Measurements from ENCODE around the gene ATRN.
"Not testable (repeated sequence)": the region's sequence is repeated elsewhere in the genome, so short reads cannot be mapped to it uniquely, and the experiment has no call there.

ATRN gene

DNA sequence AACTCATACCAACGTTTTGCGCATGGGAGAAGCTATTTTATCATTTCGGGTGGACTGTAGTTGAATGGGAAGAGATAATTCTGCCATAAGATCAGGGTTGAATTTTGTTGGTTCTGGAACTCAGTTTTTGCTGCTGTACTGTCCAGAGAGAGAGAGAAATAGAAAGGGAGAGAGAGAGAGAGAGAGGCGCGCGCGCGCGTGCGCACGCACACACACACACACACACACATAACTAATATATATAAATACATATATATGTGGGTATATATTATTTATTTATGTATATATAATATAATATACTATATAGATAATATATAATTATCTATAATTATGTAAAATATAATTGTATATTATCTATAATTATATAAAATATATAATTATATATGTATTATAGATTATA is 21.9 kb downstream of the ATRN start:
- DNase-seq (ENCODE audit: extremely low read depth, low read depth), result no peak
- TF ChIP-seq, protein P1, sequence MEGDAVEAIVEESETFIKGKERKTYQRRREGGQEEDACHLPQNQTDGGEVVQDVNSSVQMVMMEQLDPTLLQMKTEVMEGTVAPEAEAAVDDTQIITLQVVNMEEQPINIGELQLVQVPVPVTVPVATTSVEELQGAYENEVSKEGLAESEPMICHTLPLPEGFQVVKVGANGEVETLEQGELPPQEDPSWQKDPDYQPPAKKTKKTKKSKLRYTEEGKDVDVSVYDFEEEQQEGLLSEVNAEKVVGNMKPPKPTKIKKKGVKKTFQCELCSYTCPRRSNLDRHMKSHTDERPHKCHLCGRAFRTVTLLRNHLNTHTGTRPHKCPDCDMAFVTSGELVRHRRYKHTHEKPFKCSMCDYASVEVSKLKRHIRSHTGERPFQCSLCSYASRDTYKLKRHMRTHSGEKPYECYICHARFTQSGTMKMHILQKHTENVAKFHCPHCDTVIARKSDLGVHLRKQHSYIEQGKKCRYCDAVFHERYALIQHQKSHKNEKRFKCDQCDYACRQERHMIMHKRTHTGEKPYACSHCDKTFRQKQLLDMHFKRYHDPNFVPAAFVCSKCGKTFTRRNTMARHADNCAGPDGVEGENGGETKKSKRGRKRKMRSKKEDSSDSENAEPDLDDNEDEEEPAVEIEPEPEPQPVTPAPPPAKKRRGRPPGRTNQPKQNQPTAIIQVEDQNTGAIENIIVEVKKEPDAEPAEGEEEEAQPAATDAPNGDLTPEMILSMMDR (IDR thresholded peaks at IDR 0.05; ENCODE audit: low read depth, low read length), result no peak

GRCh38 chr20:3494218-3494617 is 23.4 kb downstream of the ATRN start:
- TF ChIP-seq, protein P1 (IDR thresholded peaks at IDR 0.05; ENCODE audit: low read depth, low read length), result no peak
- no peak for DNase-seq (ENCODE audit: extremely low read depth, low read depth)

GRCh38 chr20:3502878-3503277 is 32.1 kb downstream of the ATRN start:
- TF ChIP-seq, protein P1 (IDR thresholded peaks at IDR 0.05; ENCODE audit: low read depth, low read length), result no peak
- DNase-seq (ENCODE audit: extremely low read depth, low read depth), result no peak

- TF ChIP-seq, protein P1 (IDR thresholded peaks at IDR 0.05; ENCODE audit: low read depth, low read length), result no peak
Measured at GRCh38 chr20:3505148-3505547, 34.3 kb downstream of the ATRN start.

GRCh38 chr20:3509064-3509463 is 38.2 kb downstream of the ATRN start:
- TF ChIP-seq, protein P1 (IDR thresholded peaks at IDR 0.05; ENCODE audit: low read depth, low read length), result no peak
- DNase-seq (ENCODE audit: extremely low read depth, low read depth), result no peak

More at GRCh38 chr20:3505148-3505547, 34.3 kb downstream of the ATRN start:
- no peak for DNase-seq (ENCODE audit: extremely low read depth, low read depth)

GRCh38 chr20:3510110-3510509 is 39.3 kb downstream of the ATRN start:
- TF ChIP-seq, protein P1 (IDR thresholded peaks at IDR 0.05; ENCODE audit: low read depth, low read length), result no peak
- DNase-seq (ENCODE audit: extremely low read depth, low read depth), result no peak

- not testable (repeated sequence) for DNase-seq (ENCODE audit: extremely low read depth, low read depth)
Measured at GRCh38 chr20:3512239-3512638, 41.4 kb downstream of the ATRN start.

- no peak for DNase-seq (ENCODE audit: extremely low read depth, low read depth)
- TF ChIP-seq, protein P1 (IDR thresholded peaks at IDR 0.05; ENCODE audit: low read depth, low read length), result no peak
Measured at GRCh38 chr20:3514012-3514642, 43.3 kb downstream of the ATRN start.
